Karpas-422 (cell line): Measurements from ENCODE around the gene VPS33B. TPM values are rescaled to one million over a fixed set of nuclear protein-coding genes. Genes with fewer than 3 reads are reported as not detected.

Experiments
- DNase-seq: peaks from one replicate; pipeline ENCODE4 v3.0.0-alpha.2; 2015
- H2AFZ ChIP-seq: fragments of 200-600 bp; sonication (generic); 2 replicates; pipeline ENCODE4 v1.6.1; 2014; ENCODE audit warnings: antibody characterized with exemption, low read length, mixed read lengths
- H3K27ac ChIP-seq: fragments of 200-600 bp; sonication (generic); 2 replicates; pipeline ENCODE4 v1.5.1; 2014; ENCODE audit warnings: mild to moderate bottlenecking, low read length, moderate library complexity
- H3K27me3 ChIP-seq: fragments of 200-600 bp; sonication (generic); 2 replicates; pipeline ENCODE4 v1.6.1; 2014; ENCODE audit warnings: low read length, mixed read lengths
- H3K36me3 ChIP-seq: fragments of 200-600 bp; sonication (generic); 2 replicates; pipeline ENCODE4 v1.6.1; 2014; ENCODE audit warnings: low read length, mixed read lengths; ENCODE audit not compliant: insufficient read depth
- H3K4me1 ChIP-seq: fragments of 200-600 bp; sonication (generic); 2 replicates; pipeline ENCODE4 v1.6.1; 2014; ENCODE audit warnings: mild to moderate bottlenecking, low read length, mixed read lengths
- H3K4me2 ChIP-seq: fragments of 200-600 bp; sonication (generic); 2 replicates; pipeline ENCODE4 v1.6.1; 2014; ENCODE audit warnings: low read length, low read depth, mild to moderate bottlenecking; ENCODE audit not compliant: poor library complexity, severe bottlenecking
- H3K4me3 ChIP-seq: fragments of 200-600 bp; sonication (generic); 2 replicates; pipeline ENCODE4 v1.5.1; 2014; ENCODE audit warnings: mild to moderate bottlenecking, antibody characterized with exemption, low read length, mixed read lengths
- H3K79me2 ChIP-seq: fragments of 200-600 bp; sonication (generic); 2 replicates; pipeline ENCODE4 v1.6.1; 2014; ENCODE audit warnings: mild to moderate bottlenecking, low read length, mixed read lengths
- H3K9ac ChIP-seq: fragments of 200-600 bp; sonication (generic); 2 replicates; pipeline ENCODE4 v1.6.0; 2014; ENCODE audit warnings: low read length
- H3K9me2 ChIP-seq: fragments of 200-600 bp; sonication (generic), shearing (Covaris generic); replicated peaks from 2 replicates; pipeline ENCODE4 v1.6.0; 2014; ENCODE audit warnings: mild to moderate bottlenecking, low read length, moderate library complexity; ENCODE audit not compliant: insufficient read depth
- H3K9me3 ChIP-seq: fragments of 300-700, 200-600 bp; sonication (generic); 2 replicates; pipeline ENCODE4 v1.6.1; 2014; ENCODE audit warnings: low read length, mixed read lengths
- H4K20me1 ChIP-seq: fragments of 200-600 bp; sonication (generic); 2 replicates; pipeline ENCODE4 v1.6.1; 2014; ENCODE audit warnings: mild to moderate bottlenecking, antibody characterized with exemption, low read length, low read depth; ENCODE audit not compliant: insufficient read depth
- total RNA-seq: library from RNA; depleted of rRNA; stranded (reverse); fragments of >200 nt; shearing (Covaris generic); gene quantifications from 2 replicates; pipeline ENCODE4 v1.2.3, GENCODE V29; 2014; ENCODE audit warnings: low replicate concordance; rRNA removed

The VPS33B gene
- total RNA-seq, result 5.7 and 7.5 TPM in 2 replicates

GRCh38 chr15:91022075-91022831, at the start of gene VPS33B:
TSS of gene VPS33B (minus strand) at chr15:91022594. CDS start at chr15:91022249, 345 bp downstream.
- DNase-seq, result peak; percentile 91
- Histone ChIP-seq H3K27ac (peak within 1 kb of the TSS; percentile 55), H3K27me3 (no peaks in the 10 kb centered on the region), H3K4me3 (peak within 1 kb of the TSS; percentile 94), H3K4me1 (peaks cover 24% of the 10 kb centered on the region), H3K36me3 (no peaks in the 10 kb centered on the region), H3K9ac (peak within 1 kb of the TSS; percentile 97), H3K9me3 (no peaks in the 10 kb centered on the region), H3K79me2 (peaks cover 50% of the 10 kb centered on the region), H2AFZ (peak within 1 kb of the TSS; percentile 80), H3K4me2 (peak within 1 kb of the TSS; percentile 98), H3K9me2 (no peaks in the 10 kb centered on the region), H4K20me1 (no peaks in the 10 kb centered on the region)

- no peaks in the 10 kb centered on the region for H3K36me3 ChIP-seq
These were observed 49.8 kb upstream of the VPS33B start for GRCh38 chr15:91072161-91072560.

GRCh38 chr15:91070872-91071271, 48.5 kb upstream of the VPS33B start:
- 0 out of 2 replicates have a peak, but pooled peaks cover 3% of the 10 kb centered on the region for H3K27me3 ChIP-seq
- H3K36me3 ChIP-seq, result no peaks in the 10 kb centered on the region
- no peak overlapping the region for H3K4me3 ChIP-seq
- H3K79me2 ChIP-seq, result no peaks in the 10 kb centered on the region
- H3K9ac ChIP-seq, result no peak overlapping the region
- H3K4me1 ChIP-seq, result no peaks in the 10 kb centered on the region
- H4K20me1 ChIP-seq, result no peaks in the 10 kb centered on the region
- H3K4me2 ChIP-seq, result no peak overlapping the region
- no peaks in the 10 kb centered on the region for H3K9me3 ChIP-seq
- H3K27ac ChIP-seq, result no peak overlapping the region
- DNase-seq, result no peak
- H2AFZ ChIP-seq, result no peak overlapping the region
- no peaks in the 10 kb centered on the region for H3K9me2 ChIP-seq

More at GRCh38 chr15:91072161-91072560, 49.8 kb upstream of the VPS33B start:
- Histone ChIP-seq H3K9me3 (no peaks in the 10 kb centered on the region), H3K9ac (no peak overlapping the region), H3K9me2 (no peaks in the 10 kb centered on the region), H2AFZ (no peak overlapping the region), H3K4me2 (no peak overlapping the region), H3K79me2 (no peaks in the 10 kb centered on the region), H4K20me1 (no peaks in the 10 kb centered on the region), H3K4me3 (no peak overlapping the region), H3K4me1 (no peaks in the 10 kb centered on the region), H3K27ac (no peak overlapping the region), H3K27me3 (0 out of 2 replicates have a peak, but pooled peaks cover 3% of the 10 kb centered on the region)
- no peak for DNase-seq

GRCh38 chr15:91068966-91069365, 46.6 kb upstream of the VPS33B start:
- Histone ChIP-seq H3K36me3 (no peaks in the 10 kb centered on the region), H3K9me3 (no peaks in the 10 kb centered on the region), H3K79me2 (no peaks in the 10 kb centered on the region), H3K9ac (no peak overlapping the region), H3K27me3 (0 out of 2 replicates have a peak, but pooled peaks cover 3% of the 10 kb centered on the region), H3K27ac (no peak overlapping the region), H3K9me2 (no peaks in the 10 kb centered on the region), H4K20me1 (no peaks in the 10 kb centered on the region), H3K4me3 (no peak overlapping the region), H3K4me2 (no peak overlapping the region), H2AFZ (no peak overlapping the region), H3K4me1 (no peaks in the 10 kb centered on the region)
- no peak for DNase-seq

- Histone ChIP-seq H3K9me2 (no peaks in the 10 kb centered on the region), H2AFZ (no peak overlapping the region), H3K79me2 (no peaks in the 10 kb centered on the region), H3K4me1 (no peaks in the 10 kb centered on the region), H4K20me1 (no peaks in the 10 kb centered on the region), H3K9ac (no peak overlapping the region), H3K4me2 (no peak overlapping the region), H3K36me3 (no peaks in the 10 kb centered on the region), H3K27me3 (no peaks in the 10 kb centered on the region), H3K27ac (no peak overlapping the region), H3K4me3 (no peak overlapping the region), H3K9me3 (no peaks in the 10 kb centered on the region)
- DNase-seq, result no peak
These were observed 46.0 kb upstream of the VPS33B start for GRCh38 chr15:91068436-91068835.

GRCh38 chr15:91067036-91067435, 44.6 kb upstream of the VPS33B start:
- Histone ChIP-seq H4K20me1 (no peaks in the 10 kb centered on the region), H3K4me1 (no peaks in the 10 kb centered on the region), H3K27me3 (no peaks in the 10 kb centered on the region), H3K27ac (no peak overlapping the region), H3K79me2 (no peaks in the 10 kb centered on the region), H3K4me3 (no peak overlapping the region), H3K9me3 (no peaks in the 10 kb centered on the region), H3K4me2 (no peak overlapping the region), H3K9ac (no peak overlapping the region), H3K36me3 (no peaks in the 10 kb centered on the region), H2AFZ (no peak overlapping the region), H3K9me2 (no peaks in the 10 kb centered on the region)
- DNase-seq, result no peak

GRCh38 chr15:91065505-91065904, 43.1 kb upstream of the VPS33B start:
- Histone ChIP-seq H3K4me1 (no peaks in the 10 kb centered on the region), H3K9me2 (no peaks in the 10 kb centered on the region), H3K27ac (no peak overlapping the region), H3K9me3 (no peaks in the 10 kb centered on the region), H3K36me3 (no peaks in the 10 kb centered on the region), H3K79me2 (no peaks in the 10 kb centered on the region), H3K27me3 (no peaks in the 10 kb centered on the region), H3K4me3 (no peak overlapping the region), H4K20me1 (no peaks in the 10 kb centered on the region), H2AFZ (no peak overlapping the region), H3K9ac (no peak overlapping the region), H3K4me2 (no peak overlapping the region)
- no peak for DNase-seq

GRCh38 chr15:91061997-91062396, 39.6 kb upstream of the VPS33B start:
- no peaks in the 10 kb centered on the region for H3K9me3 ChIP-seq
- no peaks in the 10 kb centered on the region for H3K9me2 ChIP-seq
- no peak for DNase-seq
- no peaks in the 10 kb centered on the region for H3K36me3 ChIP-seq
- no peak overlapping the region for H3K4me2 ChIP-seq
- H3K4me1 ChIP-seq, result no peaks in the 10 kb centered on the region
- H3K27ac ChIP-seq, result no peak overlapping the region
- no peaks in the 10 kb centered on the region for H3K79me2 ChIP-seq
- H3K9ac ChIP-seq, result no peak overlapping the region
- no peaks in the 10 kb centered on the region for H4K20me1 ChIP-seq
- H3K27me3 ChIP-seq, result no peaks in the 10 kb centered on the region
- H3K4me3 ChIP-seq, result no peak overlapping the region
- H2AFZ ChIP-seq, result no peak overlapping the region
